Activated T-helper 1 cell treated with anti-CD3 and anti-CD28 coated beads, Interleukin-12 subunit alpha, Interleukin-12 subunit beta, Interleukin-2, Interleukin-4 antibody, amounts not matched to agents 30 ng/mL and 10 ng/mL and 1 ng/mL, durations not matched to agents 14 hours and 24 hours and 36 hours (primary cell): ENCODE measurements around the gene HOATZ. TPM values are rescaled to one million over a fixed set of nuclear protein-coding genes. Genes with fewer than 3 reads are reported as not detected.

ENCODE experiments used
- DNase-seq: peaks from one replicate; pipeline ENCODE4 v3.0.0; 2021; ENCODE audit warnings: low spot score
- H3K27ac Mint-ChIP-seq: one replicate; pipeline ENCODE4 v1.8.0; 2021; ENCODE audit warnings: mild to moderate bottlenecking, mixed read lengths
- H3K27me3 Mint-ChIP-seq: one replicate; pipeline ENCODE4 v1.8.0; 2022; ENCODE audit warnings: mild to moderate bottlenecking, moderate library complexity, mixed read lengths; ENCODE audit not compliant: insufficient read depth
- H3K36me3 Mint-ChIP-seq: one replicate; pipeline ENCODE4 v1.8.0; 2021; ENCODE audit warnings: low read depth, mixed read lengths
- H3K4me1 Mint-ChIP-seq: one replicate; pipeline ENCODE4 v1.8.0; 2021; ENCODE audit warnings: low read depth, mixed read lengths
- H3K4me3 Mint-ChIP-seq: one replicate; pipeline ENCODE4 v1.8.0; 2021; ENCODE audit warnings: mild to moderate bottlenecking, moderate library complexity, mixed read lengths
- H3K9me3 Mint-ChIP-seq: one replicate; pipeline ENCODE4 v1.8.0; 2021; ENCODE audit warnings: mixed read lengths
- intact Hi-C: fragments of 100-400 bp; cut with micrococcal nuclease; formaldehyde crosslinking; loops from one replicate; pipeline ENCODE4 v1.15.1; 2024
- total RNA-seq: library from RNA; stranded (reverse); gene quantifications from 2 replicates; pipeline ENCODE4 v1.2.3, GENCODE V29; 2022

The HOATZ gene
- total RNA-seq, 1 donor from 2014 or later = not detected

- no peak overlapping the region for H3K4me3 Mint-ChIP-seq
- H3K27ac Mint-ChIP-seq = no peak overlapping the region
- intact Hi-C loops = no loop called here
- no peaks in the 10 kb centered on the region for H3K4me1 Mint-ChIP-seq
- H3K27me3 Mint-ChIP-seq = peaks cover 49% of the 10 kb centered on the region
- no peak for DNase-seq
- no peaks in the 10 kb centered on the region for H3K9me3 Mint-ChIP-seq
- H3K36me3 Mint-ChIP-seq = no peaks in the 10 kb centered on the region
Observed at GRCh38 chr11:111499483-111499882, 15.1 kb upstream of the HOATZ start.

GRCh38 chr11:111500481-111500880 is 14.1 kb upstream of the HOATZ start:
- Mint-ChIP-seq H3K36me3 (no peaks in the 10 kb centered on the region), H3K4me1 (no peaks in the 10 kb centered on the region), H3K9me3 (no peaks in the 10 kb centered on the region), H3K4me3 (no peak overlapping the region), H3K27ac (no peak overlapping the region), H3K27me3 (peaks cover 56% of the 10 kb centered on the region)
- DNase-seq = no peak
- intact Hi-C loops = no loop called here

- H3K27ac Mint-ChIP-seq = no peak overlapping the region
- peaks cover 47% of the 10 kb centered on the region for H3K27me3 Mint-ChIP-seq
- no peaks in the 10 kb centered on the region for H3K36me3 Mint-ChIP-seq
- H3K9me3 Mint-ChIP-seq = no peaks in the 10 kb centered on the region
- DNase-seq = no peak
- H3K4me1 Mint-ChIP-seq = no peaks in the 10 kb centered on the region
- H3K4me3 Mint-ChIP-seq = no peak overlapping the region
- intact Hi-C loops = no loop called here
Observed at GRCh38 chr11:111502611-111503010, 12.0 kb upstream of the HOATZ start.

DNA sequence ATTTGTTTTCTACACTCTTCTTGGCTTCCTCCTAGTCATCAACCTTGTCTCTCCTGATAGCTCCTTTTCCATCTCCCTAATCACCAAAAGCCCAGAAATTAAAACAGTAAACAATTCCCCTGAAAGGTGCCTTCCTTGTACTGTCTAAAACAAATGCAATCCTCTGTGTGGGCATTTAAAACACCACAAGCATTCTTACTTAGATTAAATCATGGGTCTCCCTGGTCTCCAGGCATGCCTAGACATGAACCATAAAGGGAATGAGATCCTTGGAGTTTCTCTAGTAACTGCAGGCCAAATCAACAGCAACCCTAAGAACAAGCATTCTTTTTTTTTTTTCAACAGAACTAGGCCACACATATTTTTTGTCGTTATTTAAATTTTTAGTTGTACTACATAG is 4.3 kb upstream of the HOATZ start:
- intact Hi-C loops = loop anchor here (10.0 kb wide), 1 partner anchor 1536 kb away; no protein-coding TSS in a partner anchor
- no peak for DNase-seq
- Mint-ChIP-seq H3K36me3 (no peaks in the 10 kb centered on the region), H3K9me3 (no peaks in the 10 kb centered on the region), H3K4me1 (peaks cover 11% of the 10 kb centered on the region), H3K27ac (no peak overlapping the region), H3K4me3 (no peak overlapping the region), H3K27me3 (peaks cover 35% of the 10 kb centered on the region)

DNA sequence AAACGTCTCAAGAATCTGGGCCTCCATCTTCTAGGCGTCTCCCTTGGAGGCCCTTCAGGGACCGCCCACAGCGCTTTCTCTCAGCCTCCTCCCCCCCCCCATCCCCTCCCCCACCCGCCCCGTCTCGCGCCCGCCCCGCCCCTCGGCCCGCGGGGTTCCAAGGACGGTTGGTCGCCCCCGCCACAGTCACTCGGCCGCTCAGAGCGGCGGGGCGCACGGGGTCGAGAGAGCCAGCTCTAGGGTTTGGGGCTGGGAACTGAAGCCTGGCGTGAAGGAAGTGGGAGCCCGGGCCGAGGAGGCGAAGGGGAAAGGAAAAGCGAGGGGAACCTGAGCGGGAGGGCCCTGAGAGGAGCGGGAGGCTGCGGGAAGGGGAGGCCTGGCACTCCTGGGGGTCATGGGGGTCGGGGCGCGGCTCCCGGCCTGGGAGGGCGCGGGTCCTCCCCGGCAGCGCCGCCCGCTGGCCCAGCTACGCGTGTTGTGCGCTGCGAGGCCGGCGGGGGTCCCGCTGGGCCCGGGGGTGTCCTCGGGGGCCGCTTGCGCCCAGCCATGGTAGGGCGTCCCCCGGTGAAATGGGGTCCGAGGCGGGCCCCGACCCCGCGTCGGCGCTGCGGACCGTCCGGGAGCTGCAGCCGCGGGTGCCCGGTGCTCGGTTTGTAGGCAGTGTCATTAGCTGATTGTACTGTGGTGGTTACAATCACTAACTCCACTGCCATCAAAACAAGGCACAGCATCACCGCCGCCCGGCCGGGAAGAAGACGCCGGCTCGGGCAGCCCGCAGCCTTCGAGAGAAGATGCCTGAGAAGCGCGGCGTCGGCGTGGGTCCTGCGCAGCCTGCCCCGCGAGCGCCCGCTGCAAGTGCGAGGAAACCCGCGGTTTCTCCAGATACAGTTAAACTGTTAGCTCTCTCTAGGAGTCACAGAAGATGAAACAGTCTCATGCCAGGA is 2.0 kb upstream of the HOATZ start, which contains the start of gene BTG4:
BTG4 (minus strand) TSS at position 91 of the 944 bp plus-strand sequence. CDS start 13,610 bp downstream, outside the sequence.
- Mint-ChIP-seq H3K27ac (no peak within 1 kb of the TSS), H3K9me3 (no peaks in the 10 kb centered on the region), H3K4me3 (peak within 1 kb of the TSS; percentile 80), H3K36me3 (no peaks in the 10 kb centered on the region), H3K4me1 (peaks cover 11% of the 10 kb centered on the region), H3K27me3 (peaks cover 32% of the 10 kb centered on the region)
- no peak for DNase-seq
- intact Hi-C loops = loop anchor here (1.0 to 10.0 kb wide), 2 partner anchors 27 to 1538 kb away; no protein-coding TSS in a partner anchor

- intact Hi-C loops = loop anchor here (10.0 kb wide), 1 partner anchor 1538 kb away; no protein-coding TSS in a partner anchor
- DNase-seq = no peak
- Mint-ChIP-seq H3K9me3 (no peaks in the 10 kb centered on the region), H3K27me3 (peaks cover 31% of the 10 kb centered on the region), H3K4me1 (peaks cover 11% of the 10 kb centered on the region), H3K27ac (no peak overlapping the region), H3K4me3 (peak overlapping the region; percentile 46), H3K36me3 (no peaks in the 10 kb centered on the region)
Observed at GRCh38 chr11:111513240-111513605, 1.4 kb upstream of the HOATZ start.

DNA sequence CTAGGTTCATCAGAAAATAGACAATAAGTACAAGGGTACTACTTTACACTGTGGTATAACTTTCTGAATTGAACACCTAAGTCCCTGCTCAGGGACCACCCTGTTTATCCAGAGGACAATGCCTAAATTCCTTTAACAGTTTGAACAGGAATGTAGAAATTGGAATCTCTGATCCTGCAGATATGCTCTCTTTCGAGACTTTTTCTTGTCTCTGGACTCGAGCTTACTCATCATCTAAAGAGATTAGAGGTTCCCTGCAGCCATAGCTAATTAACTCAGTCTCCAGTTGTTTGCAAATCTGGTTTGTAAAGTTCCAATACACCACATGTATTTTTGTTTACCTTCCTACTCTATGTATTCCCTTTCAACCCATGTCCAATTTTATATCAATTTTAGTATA is 1.0 kb downstream of the HOATZ start:
- Mint-ChIP-seq H3K4me1 (peaks cover 11% of the 10 kb centered on the region), H3K27me3 (peaks cover 27% of the 10 kb centered on the region), H3K9me3 (no peaks in the 10 kb centered on the region), H3K36me3 (no peaks in the 10 kb centered on the region), H3K27ac (no peak overlapping the region), H3K4me3 (no peak overlapping the region)
- no peak for DNase-seq
- intact Hi-C loops = loop anchor here (10.0 kb wide), 1 partner anchor 1541 kb away; no protein-coding TSS in a partner anchor

- H3K4me3 Mint-ChIP-seq = no peak overlapping the region
Observed at GRCh38 chr11:111518668-111519067, 4.1 kb downstream of the HOATZ start.

DNA sequence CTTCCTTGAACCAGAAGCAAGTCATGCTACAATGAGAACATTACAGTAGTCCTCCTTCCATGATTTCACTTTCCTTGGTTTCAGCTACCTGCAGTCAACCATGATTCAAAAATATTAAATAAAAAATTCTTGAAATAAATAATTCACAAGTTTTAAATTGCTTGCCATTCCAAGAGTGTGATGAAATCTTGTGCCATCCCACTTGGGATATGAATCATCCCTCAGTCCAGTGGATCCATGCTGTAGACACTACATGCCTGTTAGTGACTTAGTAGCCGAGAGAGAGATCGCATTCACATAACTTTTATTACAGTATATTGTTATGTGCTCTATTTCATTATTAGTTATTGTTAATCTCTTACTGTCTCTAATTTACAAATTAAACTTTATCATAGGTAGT is 6.0 kb downstream of the HOATZ start:
- no peak overlapping the region for H3K27ac Mint-ChIP-seq
- DNase-seq = no peak
- H3K27me3 Mint-ChIP-seq = peaks cover 1% of the 10 kb centered on the region
- no peaks in the 10 kb centered on the region for H3K9me3 Mint-ChIP-seq
- no peaks in the 10 kb centered on the region for H3K36me3 Mint-ChIP-seq
- H3K4me1 Mint-ChIP-seq = peaks cover 24% of the 10 kb centered on the region
- intact Hi-C loops = no loop called here
- no peak overlapping the region for H3K4me3 Mint-ChIP-seq

More at GRCh38 chr11:111518668-111519067, 4.1 kb downstream of the HOATZ start:
- Mint-ChIP-seq H3K27me3 (peaks cover 11% of the 10 kb centered on the region), H3K36me3 (no peaks in the 10 kb centered on the region), H3K9me3 (no peaks in the 10 kb centered on the region), H3K27ac (no peak overlapping the region), H3K4me1 (peaks cover 17% of the 10 kb centered on the region)
- intact Hi-C loops = loop anchor here (10.0 kb wide), 1 partner anchor 1544 kb away; no protein-coding TSS in a partner anchor
- no peak for DNase-seq

GRCh38 chr11:111521135-111521534 is 6.6 kb downstream of the HOATZ start:
- intact Hi-C loops = loop anchor here (1.0 kb wide), 1 partner anchor 10 kb away; no protein-coding TSS in a partner anchor
- H3K4me1 Mint-ChIP-seq = peaks cover 30% of the 10 kb centered on the region

DNA sequence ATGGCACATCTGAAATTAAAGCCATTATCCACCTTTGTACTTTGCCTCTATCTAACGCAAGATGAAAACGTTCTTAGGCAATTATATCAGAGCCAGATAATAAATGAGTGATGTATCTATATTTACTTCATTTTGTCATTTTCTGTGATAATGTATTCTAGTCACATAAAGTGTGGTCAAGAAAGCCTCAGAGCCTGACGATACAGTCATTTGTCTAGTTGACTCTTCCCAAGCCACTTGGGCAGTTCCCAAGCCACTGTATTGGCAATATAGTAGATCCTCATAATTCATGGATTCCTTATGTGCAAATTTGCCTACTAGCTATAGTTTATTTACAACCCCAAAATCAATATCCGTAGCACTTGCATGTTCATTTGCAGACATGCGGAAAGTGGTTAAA is 7.8 kb downstream of the HOATZ start:
- no peak overlapping the region for H3K27ac Mint-ChIP-seq
- peaks cover 36% of the 10 kb centered on the region for H3K4me1 Mint-ChIP-seq

More at GRCh38 chr11:111521135-111521534, 6.6 kb downstream of the HOATZ start:
- H3K36me3 Mint-ChIP-seq = no peaks in the 10 kb centered on the region
- peaks cover 1% of the 10 kb centered on the region for H3K27me3 Mint-ChIP-seq
- H3K4me3 Mint-ChIP-seq = no peak overlapping the region
- H3K9me3 Mint-ChIP-seq = no peaks in the 10 kb centered on the region
- DNase-seq = no peak
- H3K27ac Mint-ChIP-seq = peak overlapping the region; percentile 32

DNA sequence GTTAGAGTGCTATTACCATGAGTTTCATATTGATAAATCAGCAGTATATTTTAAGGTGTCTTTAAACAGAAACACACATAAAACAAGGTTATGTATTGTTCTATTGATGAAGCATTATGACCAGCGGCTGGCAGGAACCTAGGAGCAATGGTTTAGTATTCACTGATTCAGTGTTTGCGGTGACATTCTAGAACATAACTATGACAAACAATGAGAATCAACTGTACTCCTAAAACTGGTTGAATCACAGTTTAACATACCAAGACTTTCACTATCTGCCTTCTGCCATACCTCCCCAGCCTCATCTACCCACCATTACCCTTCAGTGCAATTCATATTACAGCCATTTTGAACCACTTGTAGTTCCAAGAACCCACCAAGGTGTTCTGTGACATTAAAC is 8.8 kb downstream of the HOATZ start:
- peaks cover 2% of the 10 kb centered on the region for H3K36me3 Mint-ChIP-seq
- H3K4me3 Mint-ChIP-seq = no peak overlapping the region
- no peaks in the 10 kb centered on the region for H3K9me3 Mint-ChIP-seq
- H3K27ac Mint-ChIP-seq = no peak overlapping the region
- no peak for DNase-seq
- no peaks in the 10 kb centered on the region for H3K27me3 Mint-ChIP-seq
- peaks cover 37% of the 10 kb centered on the region for H3K4me1 Mint-ChIP-seq
- intact Hi-C loops = no loop called here

More for the DNA sequence above, 7.8 kb downstream of the HOATZ start:
- Mint-ChIP-seq H3K9me3 (no peaks in the 10 kb centered on the region), H3K27me3 (no peaks in the 10 kb centered on the region), H3K36me3 (peaks cover 2% of the 10 kb centered on the region), H3K4me3 (no peak overlapping the region)
- intact Hi-C loops = no loop called here
- no peak for DNase-seq

DNA sequence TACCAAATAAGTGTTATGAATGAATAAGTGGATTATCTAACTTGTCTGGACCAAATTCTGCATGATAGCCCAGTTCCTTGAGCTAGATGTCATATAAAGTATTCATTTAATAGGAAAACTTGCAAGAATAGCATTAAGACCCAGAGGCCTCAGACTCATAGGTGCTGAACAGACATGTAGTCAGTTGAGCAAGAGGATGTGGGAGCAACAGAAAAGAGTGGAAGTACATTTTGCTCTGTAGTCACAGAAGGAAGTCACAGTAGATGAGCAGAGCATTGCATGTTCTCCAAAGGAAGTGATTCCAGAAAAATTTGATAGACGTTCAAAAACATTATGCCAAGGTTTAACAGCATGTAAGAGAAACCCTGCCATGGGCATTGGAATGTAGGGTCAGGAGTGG is 9.5 kb downstream of the HOATZ start:
- no peak overlapping the region for H3K4me3 Mint-ChIP-seq
- no peak for DNase-seq
- H3K27ac Mint-ChIP-seq = no peak overlapping the region
- H3K4me1 Mint-ChIP-seq = peaks cover 45% of the 10 kb centered on the region
- no peaks in the 10 kb centered on the region for H3K9me3 Mint-ChIP-seq
- H3K27me3 Mint-ChIP-seq = no peaks in the 10 kb centered on the region
- peaks cover 2% of the 10 kb centered on the region for H3K36me3 Mint-ChIP-seq
- intact Hi-C loops = no loop called here
